ENCODE data around the gene SNX20. TPM values are rescaled to one million over a fixed set of nuclear protein-coding genes. Genes with fewer than 3 reads are reported as not detected.

Gene SNX20
- total and polyA plus RNA-seq, 2 donors (not counting 3 experiments of a cell fraction or from before 2014, with no cell fraction given): not detected

- Histone ChIP-seq H3K4me2 (ENCODE audit: insufficient read depth, low read length) (no peak overlapping the region), H3K36me3 (ENCODE audit: control insufficient read depth in 2 of 2, extremely low read depth in 1 of 2, insufficient read depth in 2 of 2, low read length in 2 of 2) (no peaks in the 10 kb centered on the region), H2AFZ (ENCODE audit: low read depth, low read length) (no peak overlapping the region), H3K27me3 (ENCODE audit: control insufficient read depth in 2 of 2, insufficient read depth in 2 of 2, low read length in 2 of 2) (no peaks in the 10 kb centered on the region), H4K20me1 (replicated peaks; ENCODE audit: control insufficient read depth, extremely low read depth, insufficient read depth, low read length) (no peaks in the 10 kb centered on the region), H3K27ac (ENCODE audit: insufficient read depth, low read depth, low read length) (no peak overlapping the region), H3K9ac (replicated peaks; ENCODE audit: extremely low read depth, insufficient read depth, low read length) (no peak overlapping the region), H3K9me3 (replicated peaks; ENCODE audit: control insufficient read depth, insufficient read depth, low read length) (peaks cover 3% of the 10 kb centered on the region), H3K9me1 (replicated peaks; ENCODE audit: control insufficient read depth, extremely low read depth, insufficient read depth, low read length) (no peaks in the 10 kb centered on the region), H3K4me1 (ENCODE audit: control insufficient read depth, extremely low read depth, insufficient read depth, low read length) (peaks cover 3% of the 10 kb centered on the region), H3K4me3 (replicated peaks in 1 of 3; ENCODE audit: insufficient read depth in 1 of 3, low read depth in 1 of 3, low read length in 3 of 3) (no peak overlapping the region), H3K79me2 (ENCODE audit: control insufficient read depth, insufficient read depth, low read length) (no peaks in the 10 kb centered on the region)
- ChIA-PET POLR2A (no interaction called here), CTCF (interaction anchor here (0.6 to 10.9 kb wide), 7 partner anchors 10 to 642 kb away, joined by 3 to 179 read pairs (median 14); partner anchors contain the start of genes BRD7 and CNEP1R1)
- intact Hi-C loops (cut with micrococcal nuclease) (loop anchor here (5.0 kb wide), 2 partner anchors 55 to 195 kb away; no protein-coding TSS in a partner anchor), dilution Hi-C loops (cut with MboI; ENCODE audit: extremely low pct_ligation_motif_present, low sequenced_read_pairs) (no loop called here)
- TF ChIP-seq MAX (IDR thresholded peaks at IDR 0.05; ENCODE audit: insufficient read depth, insufficient read length) (no peak), POLR2AphosphoS5 (IDR thresholded peaks at IDR 0.05; ENCODE audit: insufficient read depth, low read depth, low read length) (no peak), JUN (IDR thresholded peaks at IDR 0.05; ENCODE audit: borderline replicate concordance, insufficient read depth, insufficient read length, low read depth) (no peak), GATA2 (IDR thresholded peaks at IDR 0.05; ENCODE audit: insufficient read depth, insufficient read length, low read depth, low read length) (no peak), CTCF (IDR thresholded peaks at IDR 0.05; ENCODE audit: extremely low read depth in 1 of 2, insufficient read depth in 1 of 2, low read depth in 1 of 2, low read length in 2 of 2) (no peak), EZH2 (IDR thresholded peaks at IDR 0.05; ENCODE audit: borderline replicate concordance, low read depth, low read length, severe bottlenecking) (no peak), MYC (IDR thresholded peaks at IDR 0.05; ENCODE audit: low read depth, low read length) (no peak), FOS (IDR thresholded peaks at IDR 0.05; ENCODE audit: borderline replicate concordance, insufficient read depth, low read length) (no peak), POLR2A (IDR thresholded peaks at IDR 0.05; ENCODE audit: low read depth, low read length) (no peak)
- no peak for FAIRE-seq
- no TSS peak for BruUV-seq (replicated peaks)
- DNase-seq (ENCODE audit: low read depth, low spot score): no peak
These were observed 13.4 kb downstream of the SNX20 start for GRCh38 chr16:50667497-50668367.
